ENCODE results near the gene WWC1. TPM values are rescaled to one million over a fixed set of nuclear protein-coding genes. Genes with fewer than 3 reads are reported as not detected.

Gene WWC1
- total and polyA plus RNA-seq, 7 experiments from 2014 or later = 0.02 to 1.4 (median 0.66) TPM; not detected in 1

DNA sequence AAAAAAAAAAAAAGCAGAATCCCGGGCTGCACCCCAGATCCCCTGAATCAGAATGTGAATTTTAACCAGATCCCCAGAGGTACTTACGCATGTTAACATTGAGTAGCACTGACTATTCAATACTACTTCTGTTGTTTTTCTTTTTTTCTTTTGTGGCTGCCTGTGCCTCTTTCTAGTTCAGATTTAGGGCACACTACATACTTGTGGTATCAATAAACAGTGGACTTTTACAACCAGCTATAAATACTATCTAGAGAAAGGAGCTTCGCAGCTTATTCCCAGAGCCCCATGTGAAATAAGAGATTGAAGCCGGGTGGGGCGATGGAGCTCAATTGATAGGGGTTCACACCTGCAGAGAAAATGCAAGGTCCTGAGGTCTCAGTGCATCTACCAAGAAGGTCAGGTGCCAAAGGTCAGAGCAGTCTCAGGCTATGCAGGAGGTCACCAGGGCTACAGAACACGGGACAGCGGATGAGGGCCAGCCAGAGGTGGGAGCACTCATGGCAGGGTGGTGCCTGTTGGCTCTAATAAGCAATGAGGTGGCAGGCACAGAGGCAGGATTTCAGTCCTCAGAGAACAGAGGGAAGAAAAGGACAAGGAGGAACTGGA, 22.3 kb downstream of the WWC1 start:
- Mint-ChIP-seq H3K27me3 (peaks cover 0 to 10% (median 0%) of the 10 kb centered on the region in 5 donors), H3K4me3 (no peak overlapping the region), H3K4me1 (no peaks in the 10 kb centered on the region), H3K36me3 (no peaks in the 10 kb centered on the region), H3K9me3 (no peaks in the 10 kb centered on the region), H3K27ac (no peak overlapping the region)
- intact Hi-C loops (cut with micrococcal nuclease) = no loop called here
- H3K4me1 ChIP-seq (ENCODE audit: control insufficient read depth in 2 of 2, insufficient read depth in 2 of 2, low read length in 2 of 2) = no peaks in the 10 kb centered on the region
- ATAC-seq = no peak
- DNase-seq = no peak
- no peaks in the 10 kb centered on the region for H3K36me3 ChIP-seq (ENCODE audit: control insufficient read depth in 2 of 3, insufficient read depth in 3 of 3, low read length in 3 of 3)
- POLR2A ChIA-PET = interaction anchor here (0.7 kb wide), 1 partner anchor 8 kb away, joined by 3 read pairs; no protein-coding TSS in a partner anchor
- no peak overlapping the region for H3K27ac ChIP-seq (ENCODE audit: low read depth, low read length)
- no peaks in the 10 kb centered on the region for H3K9me3 ChIP-seq (ENCODE audit: control insufficient read depth in 2 of 3, low read length in 3 of 3)
- CTCF ChIA-PET = no interaction called here
- no peak overlapping the region for H3K4me3 ChIP-seq (ENCODE audit: low read length)
- no peaks in the 10 kb centered on the region for H3K27me3 ChIP-seq (ENCODE audit: control insufficient read depth in 2 of 2, insufficient read depth in 2 of 2, low read length in 2 of 2)

GRCh38 chr5:168314735-168315411, 23.4 kb downstream of the WWC1 start:
- H3K4me1 Mint-ChIP-seq = no peaks in the 10 kb centered on the region
- no peaks in the 10 kb centered on the region for H3K36me3 ChIP-seq (ENCODE audit: control insufficient read depth in 2 of 3, insufficient read depth in 3 of 3, low read length in 3 of 3)
- H3K4me1 ChIP-seq (ENCODE audit: control insufficient read depth in 2 of 2, insufficient read depth in 2 of 2, low read length in 2 of 2) = no peaks in the 10 kb centered on the region
- intact Hi-C loops (cut with micrococcal nuclease) = no loop called here
- ATAC-seq = no peak
- no peaks in the 10 kb centered on the region for H3K9me3 Mint-ChIP-seq
- no peaks in the 10 kb centered on the region for H3K9me3 ChIP-seq (ENCODE audit: control insufficient read depth in 2 of 3, low read length in 3 of 3)
- no peak overlapping the region for H3K27ac ChIP-seq (ENCODE audit: low read depth, low read length)
- no peak for DNase-seq
- CTCF ChIA-PET = no interaction called here
- no peak overlapping the region for H3K27ac Mint-ChIP-seq
- no peak overlapping the region for H3K4me3 Mint-ChIP-seq
- POLR2A ChIA-PET = no interaction called here
- peaks cover 0 to 4% (median 0%) of the 10 kb centered on the region in 5 donors for H3K27me3 Mint-ChIP-seq
- no peaks in the 10 kb centered on the region for H3K36me3 Mint-ChIP-seq
- no peak overlapping the region for H3K4me3 ChIP-seq (ENCODE audit: low read length)
- no peaks in the 10 kb centered on the region for H3K27me3 ChIP-seq (ENCODE audit: control insufficient read depth in 2 of 2, insufficient read depth in 2 of 2, low read length in 2 of 2)

DNA sequence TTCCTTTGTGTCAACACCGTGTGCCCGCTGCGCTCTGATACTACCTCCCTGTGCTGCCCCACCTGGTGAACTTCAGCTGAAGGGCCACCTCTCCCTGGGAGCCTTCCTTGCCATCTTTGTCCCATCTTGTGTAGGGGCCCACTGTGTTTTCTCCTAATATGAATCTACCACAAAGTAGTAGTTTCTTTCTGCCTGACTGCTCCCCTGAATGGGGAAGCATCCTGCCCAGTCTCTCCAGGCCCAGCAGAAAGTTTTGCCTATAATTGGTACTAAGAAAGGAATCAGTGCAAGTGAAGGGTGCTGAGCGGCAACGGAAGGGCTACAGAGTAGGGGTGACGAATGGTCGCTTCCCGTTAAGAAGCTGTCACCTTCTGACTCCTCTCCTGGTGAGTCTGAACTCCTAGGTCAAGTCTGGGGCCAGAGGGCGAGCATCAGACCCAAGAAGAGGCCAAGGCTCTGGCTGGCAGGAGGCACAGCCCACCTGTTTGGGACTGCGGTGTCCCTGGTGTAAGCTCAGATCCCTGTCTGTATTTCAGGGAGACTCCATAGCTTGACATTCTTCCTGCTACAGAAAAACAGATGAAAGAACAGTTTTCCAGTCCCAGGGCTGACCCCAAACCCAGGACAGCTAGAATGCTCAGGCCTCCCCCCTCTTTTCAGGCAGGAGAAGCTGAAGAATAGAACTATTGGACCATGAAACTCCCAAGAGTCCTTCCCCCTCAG, 24.1 kb downstream of the WWC1 start:
- DNase-seq (no peak), ATAC-seq (no peak)
- POLR2A ChIA-PET = no interaction called here
- no peaks in the 10 kb centered on the region for H3K9me3 ChIP-seq (ENCODE audit: control insufficient read depth in 2 of 3, low read length in 3 of 3)
- no peak overlapping the region for H3K4me3 ChIP-seq (ENCODE audit: low read length)
- no peak overlapping the region for H3K4me3 Mint-ChIP-seq
- CTCF ChIA-PET = no interaction called here
- no peaks in the 10 kb centered on the region for H3K9me3 Mint-ChIP-seq
- no peaks in the 10 kb centered on the region for H3K36me3 Mint-ChIP-seq
- no peaks in the 10 kb centered on the region for H3K27me3 ChIP-seq (ENCODE audit: control insufficient read depth in 2 of 2, insufficient read depth in 2 of 2, low read length in 2 of 2)
- H3K36me3 ChIP-seq (ENCODE audit: control insufficient read depth in 2 of 3, insufficient read depth in 3 of 3, low read length in 3 of 3) = no peaks in the 10 kb centered on the region
- intact Hi-C loops (cut with micrococcal nuclease) = no loop called here
- H3K27ac Mint-ChIP-seq = no peak overlapping the region
- H3K27ac ChIP-seq (ENCODE audit: low read depth, low read length) = no peak overlapping the region
- no peaks in the 10 kb centered on the region for H3K4me1 ChIP-seq (ENCODE audit: control insufficient read depth in 2 of 2, insufficient read depth in 2 of 2, low read length in 2 of 2)
- no peaks in the 10 kb centered on the region for H3K4me1 Mint-ChIP-seq
- H3K27me3 Mint-ChIP-seq = peaks cover 0 to 4% (median 0%) of the 10 kb centered on the region in 5 donors

DNA sequence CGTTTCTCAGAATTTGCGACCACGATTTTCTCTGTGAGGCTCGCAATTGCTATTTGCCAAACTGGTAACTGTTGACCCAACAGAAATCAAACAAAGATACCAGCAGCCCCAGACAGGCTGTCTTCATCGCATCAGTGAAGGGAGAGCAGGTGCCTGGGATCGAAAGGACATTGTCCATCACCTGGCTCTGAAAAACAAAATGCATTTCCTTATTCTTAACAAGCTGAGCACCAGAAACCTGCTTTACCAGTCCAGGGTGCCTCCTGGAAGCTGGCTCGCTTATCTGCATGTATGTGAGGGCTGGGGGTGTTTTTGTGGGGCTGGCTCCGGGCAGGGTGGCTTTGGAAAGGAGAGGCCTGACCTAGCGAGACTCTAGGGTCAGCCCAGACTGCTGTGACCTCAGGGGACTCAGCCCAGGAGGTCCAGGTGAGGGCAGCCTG, 24.7 kb downstream of the WWC1 start:
- ATAC-seq = no peak
- intact Hi-C loops (cut with micrococcal nuclease) = no loop called here
- Histone ChIP-seq H3K27ac (ENCODE audit: low read depth, low read length) (no peak overlapping the region), H3K9me3 (ENCODE audit: control insufficient read depth in 2 of 3, low read length in 3 of 3) (no peaks in the 10 kb centered on the region), H3K36me3 (ENCODE audit: control insufficient read depth in 2 of 3, insufficient read depth in 3 of 3, low read length in 3 of 3) (no peaks in the 10 kb centered on the region), H3K4me1 (ENCODE audit: control insufficient read depth in 2 of 2, insufficient read depth in 2 of 2, low read length in 2 of 2) (no peaks in the 10 kb centered on the region), H3K4me3 (ENCODE audit: low read length) (no peak overlapping the region), H3K27me3 (ENCODE audit: control insufficient read depth in 2 of 2, insufficient read depth in 2 of 2, low read length in 2 of 2) (no peaks in the 10 kb centered on the region)
- ChIA-PET CTCF (no interaction called here), POLR2A (no interaction called here)
- H3K4me1 Mint-ChIP-seq = no peaks in the 10 kb centered on the region
- H3K27ac Mint-ChIP-seq = no peak overlapping the region
- H3K9me3 Mint-ChIP-seq = no peaks in the 10 kb centered on the region
- no peaks in the 10 kb centered on the region for H3K36me3 Mint-ChIP-seq
- no peak for DNase-seq
- H3K27me3 Mint-ChIP-seq = peaks cover 0 to 4% (median 0%) of the 10 kb centered on the region in 5 donors
- H3K4me3 Mint-ChIP-seq = no peak overlapping the region

DNA sequence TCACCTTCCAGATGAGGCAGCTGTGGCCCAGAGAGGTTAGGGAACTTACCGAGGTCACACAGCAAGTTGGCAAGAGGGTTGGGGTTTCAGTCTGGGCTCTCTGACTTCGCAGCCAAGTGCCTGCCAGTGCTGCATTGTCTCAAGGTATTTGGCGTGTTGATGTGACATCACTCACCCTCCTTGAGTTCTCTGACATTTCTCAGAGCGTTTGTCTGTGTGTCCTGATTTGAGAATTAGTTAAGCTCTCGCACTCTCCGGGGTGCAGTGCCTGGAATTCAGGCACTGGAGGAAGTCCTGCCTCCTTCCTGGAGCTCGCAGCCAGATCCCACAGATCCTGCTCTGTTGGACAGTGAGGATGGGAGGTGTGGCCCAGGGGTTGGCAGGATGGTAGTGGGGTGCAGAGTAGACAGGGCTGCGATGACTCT, 25.7 kb downstream of the WWC1 start:
- Histone ChIP-seq H3K4me3 (ENCODE audit: low read length) (no peak overlapping the region), H3K27me3 (ENCODE audit: control insufficient read depth in 2 of 2, insufficient read depth in 2 of 2, low read length in 2 of 2) (no peaks in the 10 kb centered on the region), H3K9me3 (ENCODE audit: control insufficient read depth in 2 of 3, low read length in 3 of 3) (no peaks in the 10 kb centered on the region), H3K4me1 (ENCODE audit: control insufficient read depth in 2 of 2, insufficient read depth in 2 of 2, low read length in 2 of 2) (no peaks in the 10 kb centered on the region), H3K36me3 (ENCODE audit: control insufficient read depth in 2 of 3, insufficient read depth in 3 of 3, low read length in 3 of 3) (no peaks in the 10 kb centered on the region), H3K27ac (ENCODE audit: low read depth, low read length) (no peak overlapping the region)
- H3K4me1 Mint-ChIP-seq = no peaks in the 10 kb centered on the region
- no peak overlapping the region for H3K27ac Mint-ChIP-seq
- H3K9me3 Mint-ChIP-seq = no peaks in the 10 kb centered on the region
- no peak overlapping the region for H3K4me3 Mint-ChIP-seq
- DNase-seq (no peak), ATAC-seq (no peak)
- ChIA-PET POLR2A (no interaction called here), CTCF (no interaction called here)
- intact Hi-C loops (cut with micrococcal nuclease) = no loop called here
- H3K27me3 Mint-ChIP-seq = peaks cover 0 to 4% (median 0%) of the 10 kb centered on the region in 5 donors
- no peaks in the 10 kb centered on the region for H3K36me3 Mint-ChIP-seq

- DNase-seq = no peak
- no peaks in the 10 kb centered on the region for H3K36me3 ChIP-seq (ENCODE audit: control insufficient read depth in 2 of 3, insufficient read depth in 3 of 3, low read length in 3 of 3)
- Mint-ChIP-seq H3K9me3 (no peaks in the 10 kb centered on the region), H3K36me3 (no peaks in the 10 kb centered on the region), H3K27me3 (peaks cover 0 to 4% (median 0%) of the 10 kb centered on the region in 5 donors), H3K4me3 (no peak overlapping the region), H3K27ac (no peak overlapping the region), H3K4me1 (no peaks in the 10 kb centered on the region)
- ChIA-PET POLR2A (interaction anchor here (0.7 kb wide), 1 partner anchor 16 kb away, joined by 4 read pairs; no protein-coding TSS in a partner anchor), CTCF (no interaction called here)
- H3K27ac ChIP-seq (ENCODE audit: low read depth, low read length) = no peak overlapping the region
- no peaks in the 10 kb centered on the region for H3K9me3 ChIP-seq (ENCODE audit: control insufficient read depth in 2 of 3, low read length in 3 of 3)
- intact Hi-C loops (cut with micrococcal nuclease) = no loop called here
- no peaks in the 10 kb centered on the region for H3K27me3 ChIP-seq (ENCODE audit: control insufficient read depth in 2 of 2, insufficient read depth in 2 of 2, low read length in 2 of 2)
- H3K4me1 ChIP-seq (ENCODE audit: control insufficient read depth in 2 of 2, insufficient read depth in 2 of 2, low read length in 2 of 2) = no peaks in the 10 kb centered on the region
- no peak overlapping the region for H3K4me3 ChIP-seq (ENCODE audit: low read length)
- ATAC-seq = no peak
Measured at GRCh38 chr5:168317521-168318147, 26.2 kb downstream of the WWC1 start.

All from naive thymus-derived CD4-positive, alpha-beta T cell (primary cell).